Activated T-cell treated with anti-CD3 and anti-CD28 coated beads, Interleukin-2, amount 50 U/mL, for 48 hours (primary cell): Measurements from ENCODE around the gene SPATA33.

Experiments used
- DNase-seq, 2 experiments: peaks; one replicate each; pipeline ENCODE4 v3.0.0-alpha.2; 2020

The SPATA33 gene

DNA sequence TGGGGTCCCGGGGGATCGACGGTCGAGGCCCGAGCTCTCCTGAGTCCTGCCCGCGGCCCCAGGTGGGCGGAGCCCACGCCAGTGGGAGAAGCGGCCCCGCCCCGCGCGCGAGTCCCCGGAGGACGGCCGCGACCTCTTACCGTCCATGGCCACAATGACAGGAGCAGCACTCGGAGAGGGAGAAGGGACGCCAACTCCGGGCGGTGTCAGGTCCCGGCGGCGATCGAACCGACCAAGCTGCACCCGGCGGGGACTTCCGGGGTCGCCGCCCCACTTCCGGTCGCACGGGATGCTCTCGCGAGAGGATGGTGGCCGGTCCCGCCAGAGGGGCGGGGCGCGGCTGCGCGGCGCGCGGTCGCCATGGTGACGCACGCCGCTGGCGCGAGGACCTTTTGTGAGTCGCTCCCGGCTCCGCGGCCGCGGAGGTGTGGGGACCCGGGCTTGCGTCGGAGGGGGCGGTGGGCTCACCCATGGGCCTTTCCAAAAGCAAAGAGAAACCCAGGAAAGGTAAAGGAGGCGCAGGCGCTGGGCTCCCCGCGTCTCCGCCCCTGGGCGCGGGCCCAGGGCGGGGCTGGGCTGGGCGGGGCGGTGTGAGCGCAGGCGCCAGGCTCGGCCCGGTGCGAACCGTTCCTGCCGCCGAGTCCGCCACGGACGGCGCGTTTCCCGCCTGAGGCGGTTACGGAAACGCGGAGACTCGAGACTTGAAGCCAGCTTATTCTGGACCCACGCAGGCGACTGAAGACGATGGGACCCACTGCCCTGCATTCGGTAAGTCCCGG, at the start of gene SPATA33, which contains the start of gene CHMP1A:
Gene SPATA33 (plus strand): TSS at position 395 of the 779 bp plus-strand sequence. CDS start 76 bp downstream, at position 471.
Gene CHMP1A (minus strand): TSS at position 267 of the 779 bp plus-strand sequence. CDS start 120 bp downstream, at position 147.
- DNase-seq = peak; percentile 95 to 96

- DNase-seq = no peak
Measured at GRCh38 chr16:89607937-89608740, 49.5 kb upstream of the SPATA33 start.

- no peak for DNase-seq
Measured at GRCh38 chr16:89610108-89610453, 47.6 kb upstream of the SPATA33 start.

- DNase-seq = no peak
Measured at GRCh38 chr16:89612415-89613166, 45.0 kb upstream of the SPATA33 start.

DNA sequence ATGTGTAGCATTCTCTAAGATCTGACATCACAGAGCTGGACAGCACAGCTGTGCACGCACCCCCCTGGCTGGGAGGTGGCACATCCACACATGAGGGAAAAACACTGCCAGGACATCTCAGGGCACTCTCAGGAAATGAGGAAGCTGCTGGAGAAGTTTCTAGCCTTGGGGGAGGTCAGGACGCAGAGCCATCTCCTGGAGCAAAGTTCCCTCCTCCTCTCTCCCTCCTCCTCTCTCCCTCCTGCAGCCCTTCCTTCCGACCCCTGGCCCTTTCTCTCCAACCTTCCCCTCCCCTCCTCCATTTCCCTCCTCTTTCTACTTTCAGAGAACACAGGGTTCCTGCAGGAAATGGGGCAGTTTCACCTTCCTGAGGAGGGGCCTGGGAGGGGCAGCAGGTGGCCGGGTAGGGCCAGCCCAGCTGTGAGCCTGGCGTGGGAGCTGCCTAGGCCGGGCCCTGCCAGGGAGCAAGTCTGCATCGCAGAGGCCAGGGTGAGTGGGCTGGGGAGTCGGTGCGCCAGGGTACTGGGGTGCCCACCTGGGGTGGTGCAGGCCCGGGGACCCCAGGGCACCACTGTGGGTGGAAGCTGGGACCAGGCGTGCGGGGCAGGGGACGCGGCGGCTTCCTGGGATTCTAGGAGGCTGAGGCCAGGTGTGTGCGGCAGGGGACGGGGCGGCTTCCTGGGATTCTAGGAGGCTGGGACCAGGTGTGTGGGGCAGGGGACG, 44.2 kb upstream of the SPATA33 start, which contains the start of gene DPEP1:
Gene DPEP1 (plus strand): TSS at position 412 of the 723 bp plus-strand sequence. CDS start 16,769 bp downstream, outside the sequence.
- DNase-seq = no peak

- DNase-seq = no peak
Measured at GRCh38 chr16:89613954-89614459, 43.6 kb upstream of the SPATA33 start.

DNA sequence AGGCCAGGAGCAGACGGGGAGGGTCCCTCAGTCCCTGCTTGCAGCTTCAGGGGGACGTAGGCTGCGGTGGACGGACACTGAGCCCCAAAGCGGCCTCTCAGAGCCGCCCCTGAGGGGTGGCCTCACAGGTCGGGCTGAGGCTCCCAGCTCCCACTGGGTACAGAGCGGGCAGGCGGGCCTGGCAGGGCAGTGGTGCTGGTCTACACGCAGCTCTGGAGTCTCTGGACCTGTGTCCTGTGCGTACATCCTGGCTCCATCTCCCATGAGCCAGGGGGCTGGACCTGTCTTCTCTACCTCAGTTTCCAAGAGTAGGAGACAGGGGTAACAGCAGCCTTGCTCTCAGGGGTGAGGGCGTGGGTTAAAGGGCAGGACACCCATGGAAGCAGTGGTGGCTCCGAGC, 42.5 kb upstream of the SPATA33 start:
- no peak for DNase-seq

DNA sequence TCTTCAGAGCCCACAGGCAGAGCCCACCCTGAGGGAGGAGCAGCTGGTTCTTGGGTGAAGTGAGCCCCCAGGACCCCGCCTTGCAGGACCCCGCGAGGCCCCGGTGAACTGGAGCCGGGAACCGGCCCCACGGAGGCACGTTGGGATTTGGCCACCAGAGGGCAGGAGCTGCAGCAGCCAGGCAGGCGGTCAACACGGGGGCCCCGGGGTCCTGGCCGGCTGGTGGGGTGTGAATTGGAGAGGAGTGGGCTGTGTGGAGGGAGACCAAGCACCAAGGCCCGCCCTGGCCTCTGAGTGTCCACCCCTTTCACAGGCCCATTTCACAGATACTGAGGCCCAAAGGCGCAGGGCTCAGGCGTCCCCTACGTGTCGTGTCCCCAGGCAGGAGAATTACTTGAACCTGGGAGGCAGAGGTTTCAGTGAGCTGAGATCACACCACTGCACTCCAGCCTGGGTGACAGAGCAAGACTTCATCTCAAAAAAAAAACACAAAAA, 42.0 kb upstream of the SPATA33 start:
- DNase-seq = peak; percentile 60 to 71

- no peak for DNase-seq
Measured at GRCh38 chr16:89616623-89617022, 41.0 kb upstream of the SPATA33 start.

- DNase-seq = no peak
Measured at GRCh38 chr16:89617036-89617435, 40.6 kb upstream of the SPATA33 start.

- DNase-seq = no peak
Measured at GRCh38 chr16:89618109-89618998, 39.3 kb upstream of the SPATA33 start.

- DNase-seq = no peak
Measured at GRCh38 chr16:89619840-89620239, 37.8 kb upstream of the SPATA33 start.

GRCh38 chr16:89620406-89620841, 37.2 kb upstream of the SPATA33 start:
- no peak for DNase-seq

DNA sequence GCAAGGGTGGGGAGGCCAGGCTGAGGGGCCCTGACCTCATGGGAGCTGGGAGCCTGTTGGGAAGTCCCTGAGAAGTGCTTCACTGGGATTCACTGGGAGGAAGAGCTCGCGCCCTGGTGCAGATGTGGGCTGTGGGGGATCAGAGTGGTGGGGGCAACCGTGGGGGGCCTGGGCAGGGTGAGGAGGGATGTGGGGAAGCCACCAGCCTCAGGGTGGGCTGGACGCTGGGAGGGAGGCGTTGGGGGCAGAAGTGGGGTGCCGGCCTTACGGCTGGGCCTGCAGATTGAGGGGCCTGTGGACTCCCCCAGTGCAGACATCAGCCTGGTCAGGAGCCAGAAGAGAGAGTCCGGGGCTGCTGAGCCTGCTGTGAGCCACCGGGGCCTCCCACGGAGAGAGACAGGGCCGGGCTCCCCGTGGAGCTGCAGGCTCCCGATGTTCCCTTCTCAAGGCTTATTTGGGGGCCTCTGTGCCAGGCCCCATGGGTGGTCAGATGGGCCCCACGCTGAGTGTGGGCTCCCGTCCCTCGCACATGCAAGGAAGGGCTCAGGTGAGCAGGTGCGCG, 36.4 kb upstream of the SPATA33 start:
- DNase-seq = no peak

DNA sequence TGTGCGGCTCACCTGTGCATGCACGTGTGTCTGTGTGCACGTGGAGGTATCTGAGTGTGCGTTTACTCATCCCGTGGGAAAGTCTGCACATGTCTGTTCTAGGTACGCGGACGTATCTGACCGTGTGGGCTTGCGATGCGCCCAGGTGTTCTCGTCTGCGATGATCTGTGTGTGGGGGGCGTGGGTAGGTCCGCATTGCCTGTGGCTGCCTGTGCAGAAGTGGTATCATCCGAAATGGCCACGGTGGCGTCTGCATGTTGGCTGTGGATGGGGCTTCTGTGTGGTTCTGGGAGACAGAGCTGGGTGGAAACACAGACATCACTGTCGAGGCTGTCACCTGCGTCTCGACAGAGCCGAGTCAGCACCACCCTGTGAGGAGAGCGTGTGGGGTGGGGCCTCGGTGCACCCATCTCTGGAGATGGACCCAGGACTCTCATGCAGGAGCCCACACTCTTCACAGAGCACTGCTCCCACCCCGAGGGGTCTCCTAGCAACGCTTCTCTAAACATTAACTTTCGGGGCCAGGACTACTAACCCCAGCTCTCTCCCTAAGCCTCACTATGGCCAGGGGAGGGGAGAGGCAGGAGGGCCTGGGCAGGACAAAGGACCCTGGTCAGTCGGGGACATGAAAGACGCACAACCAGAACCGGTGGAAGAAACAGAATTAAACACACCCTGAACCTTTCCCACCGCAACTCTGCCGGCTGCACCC, 35.8 kb upstream of the SPATA33 start:
- DNase-seq = no peak

- no peak for DNase-seq
Measured at GRCh38 chr16:89623511-89624261, 34.0 kb upstream of the SPATA33 start.

DNA sequence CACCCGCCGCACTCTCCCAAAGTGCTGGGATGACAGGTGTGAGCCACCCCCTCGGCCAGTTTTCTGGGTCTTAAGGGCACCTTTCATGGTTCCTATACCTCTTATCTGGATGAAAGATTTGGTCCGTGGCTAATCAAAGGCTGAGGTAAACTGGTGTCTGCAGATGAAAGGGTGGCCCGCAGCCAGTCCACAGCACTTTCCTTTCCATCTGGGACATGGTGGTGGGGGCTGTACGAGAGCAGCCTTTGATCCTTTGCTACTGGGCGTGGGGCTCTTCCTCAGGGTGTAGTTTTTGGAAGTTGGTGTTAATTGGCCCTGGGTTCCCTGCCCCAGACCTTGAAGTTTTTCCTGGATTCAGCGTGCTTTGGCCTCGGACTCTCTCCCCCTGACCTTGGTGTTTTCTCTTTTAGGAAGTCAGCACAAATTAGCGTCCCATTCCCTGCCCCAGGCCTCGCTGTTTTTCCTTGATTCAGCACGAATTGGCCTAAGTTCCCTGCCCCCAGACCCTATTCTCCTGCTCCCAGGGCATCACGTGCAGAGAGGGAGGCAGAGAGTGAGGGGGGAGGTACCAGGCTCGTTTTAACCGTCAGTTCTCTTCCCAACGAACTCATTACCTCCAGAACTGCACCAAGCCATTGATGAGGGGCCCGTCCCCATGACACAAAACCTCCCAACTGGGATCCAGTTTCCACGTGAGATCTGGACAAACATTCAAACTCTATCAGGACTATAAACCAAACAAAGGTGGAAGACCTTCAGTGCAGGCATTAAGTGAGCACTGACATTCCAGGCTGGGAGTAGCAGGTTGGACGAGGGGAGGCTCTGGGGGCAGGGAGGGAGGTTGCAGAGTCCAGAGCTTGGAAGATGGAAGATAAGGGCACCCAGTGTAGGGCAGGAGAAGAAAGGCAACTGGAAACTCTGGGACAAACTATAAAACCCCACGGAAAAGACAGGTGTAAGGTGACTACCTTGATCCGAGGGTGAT, 32.6 kb upstream of the SPATA33 start:
- DNase-seq = no peak
